Neural cell (in vitro differentiated cells): ENCODE data around the gene PRKG1.

Experiments
- EP300 ChIP-seq: fragments of 450-650 bp; conservative IDR thresholded peaks from 2 replicates; pipeline ENCODE4 v1.6.1; 2014; ENCODE audit warnings: antibody characterized with exemption, mild to moderate bottlenecking, moderate library complexity; ENCODE audit not compliant: poor library complexity, severe bottlenecking
- EZH2 ChIP-seq: fragments of 200-600, 300-800 bp; shearing (Covaris generic), sonication (generic); IDR thresholded peaks from 2 replicates; pipeline ENCODE4 v1.6.1; 2014; ENCODE audit warnings: antibody characterized with exemption, low read length, borderline replicate concordance, mild to moderate bottlenecking; ENCODE audit not compliant: insufficient read depth, poor library complexity, severe bottlenecking
- POLR2AphosphoS5 ChIP-seq: IDR thresholded peaks from 2 replicates; pipeline ENCODE4 v1.6.1; 2012
- TAF1 ChIP-seq: IDR thresholded peaks from 2 replicates; pipeline ENCODE4 v1.6.1; 2012; ENCODE audit warnings: low read depth
- TF ChIP-seq, protein P1 (sequence below): fragments of 450-650 bp; IDR thresholded peaks from 2 replicates; pipeline ENCODE4 v1.5.1; 2014; ENCODE audit warnings: antibody characterized with exemption, mild to moderate bottlenecking, moderate library complexity; ENCODE audit not compliant: poor library complexity, severe bottlenecking

DNA sequence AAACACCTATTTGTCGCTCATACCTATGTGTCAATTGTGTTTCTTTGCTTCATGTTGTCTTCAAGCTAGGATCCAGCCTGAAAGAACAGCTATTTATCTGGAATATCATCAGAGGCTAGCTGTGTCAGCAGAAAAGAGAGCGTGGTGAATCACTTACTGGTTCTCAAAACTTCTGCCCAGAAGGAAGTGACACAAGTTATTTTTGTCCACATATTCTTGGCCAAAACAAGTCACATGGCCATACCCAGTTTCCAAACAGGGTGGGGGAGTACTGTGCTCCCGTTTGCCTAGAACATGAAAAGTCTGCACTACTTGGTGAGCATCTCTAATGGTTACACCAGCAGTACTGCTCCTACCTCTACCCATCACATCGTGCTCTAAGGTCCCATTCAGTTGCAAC lies 786.0 kb downstream of the PRKG1 start:
- no peak for TF ChIP-seq EZH2
- TF ChIP-seq, protein P1, sequence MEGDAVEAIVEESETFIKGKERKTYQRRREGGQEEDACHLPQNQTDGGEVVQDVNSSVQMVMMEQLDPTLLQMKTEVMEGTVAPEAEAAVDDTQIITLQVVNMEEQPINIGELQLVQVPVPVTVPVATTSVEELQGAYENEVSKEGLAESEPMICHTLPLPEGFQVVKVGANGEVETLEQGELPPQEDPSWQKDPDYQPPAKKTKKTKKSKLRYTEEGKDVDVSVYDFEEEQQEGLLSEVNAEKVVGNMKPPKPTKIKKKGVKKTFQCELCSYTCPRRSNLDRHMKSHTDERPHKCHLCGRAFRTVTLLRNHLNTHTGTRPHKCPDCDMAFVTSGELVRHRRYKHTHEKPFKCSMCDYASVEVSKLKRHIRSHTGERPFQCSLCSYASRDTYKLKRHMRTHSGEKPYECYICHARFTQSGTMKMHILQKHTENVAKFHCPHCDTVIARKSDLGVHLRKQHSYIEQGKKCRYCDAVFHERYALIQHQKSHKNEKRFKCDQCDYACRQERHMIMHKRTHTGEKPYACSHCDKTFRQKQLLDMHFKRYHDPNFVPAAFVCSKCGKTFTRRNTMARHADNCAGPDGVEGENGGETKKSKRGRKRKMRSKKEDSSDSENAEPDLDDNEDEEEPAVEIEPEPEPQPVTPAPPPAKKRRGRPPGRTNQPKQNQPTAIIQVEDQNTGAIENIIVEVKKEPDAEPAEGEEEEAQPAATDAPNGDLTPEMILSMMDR, result no peak
- TF ChIP-seq EP300, result no peak
- TF ChIP-seq TAF1, result no peak
- no peak for TF ChIP-seq POLR2AphosphoS5
